Central memory CD8-positive, alpha-beta T cell (primary cell): ENCODE data around the gene SERPINA7.

ENCODE experiments used
- ATAC-seq: fragments of 150-1000 bp; cut with Tn5 transposase; replicated peaks from 2 replicates; pipeline ENCODE4 v1.10.0; 2022; ENCODE audit warnings: mild to moderate bottlenecking, moderate FRiP score, moderate number of reproducible peaks; ENCODE audit not compliant: poor library complexity, severe bottlenecking; ENCODE audit errors: extremely low read depth
- DNase-seq, 2 donors: peaks; one replicate each; pipeline ENCODE4 v3.0.0; 2021; ENCODE audit warnings: low spot score in 2 of 2
- H3K27ac Mint-ChIP-seq: one replicate; pipeline ENCODE4 v1.8.0; 2022; ENCODE audit warnings: low read depth, mild to moderate bottlenecking, moderate library complexity, mixed read lengths
- H3K27me3 Mint-ChIP-seq: one replicate; pipeline ENCODE4 v1.8.0; 2022; ENCODE audit warnings: mixed read lengths
- H3K36me3 Mint-ChIP-seq: one replicate; pipeline ENCODE4 v1.8.0; 2022; ENCODE audit warnings: mild to moderate bottlenecking, moderate library complexity, mixed read lengths; ENCODE audit not compliant: insufficient read depth
- H3K4me1 Mint-ChIP-seq: one replicate; pipeline ENCODE4 v1.8.0; 2022; ENCODE audit warnings: mixed read lengths
- H3K4me3 Mint-ChIP-seq: one replicate; pipeline ENCODE4 v1.8.0; 2022; ENCODE audit warnings: mild to moderate bottlenecking, moderate library complexity, mixed read lengths
- H3K9me3 Mint-ChIP-seq: one replicate; pipeline ENCODE4 v1.8.0; 2022; ENCODE audit warnings: mixed read lengths

The SERPINA7 gene, protein sequence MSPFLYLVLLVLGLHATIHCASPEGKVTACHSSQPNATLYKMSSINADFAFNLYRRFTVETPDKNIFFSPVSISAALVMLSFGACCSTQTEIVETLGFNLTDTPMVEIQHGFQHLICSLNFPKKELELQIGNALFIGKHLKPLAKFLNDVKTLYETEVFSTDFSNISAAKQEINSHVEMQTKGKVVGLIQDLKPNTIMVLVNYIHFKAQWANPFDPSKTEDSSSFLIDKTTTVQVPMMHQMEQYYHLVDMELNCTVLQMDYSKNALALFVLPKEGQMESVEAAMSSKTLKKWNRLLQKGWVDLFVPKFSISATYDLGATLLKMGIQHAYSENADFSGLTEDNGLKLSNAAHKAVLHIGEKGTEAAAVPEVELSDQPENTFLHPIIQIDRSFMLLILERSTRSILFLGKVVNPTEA

DNA sequence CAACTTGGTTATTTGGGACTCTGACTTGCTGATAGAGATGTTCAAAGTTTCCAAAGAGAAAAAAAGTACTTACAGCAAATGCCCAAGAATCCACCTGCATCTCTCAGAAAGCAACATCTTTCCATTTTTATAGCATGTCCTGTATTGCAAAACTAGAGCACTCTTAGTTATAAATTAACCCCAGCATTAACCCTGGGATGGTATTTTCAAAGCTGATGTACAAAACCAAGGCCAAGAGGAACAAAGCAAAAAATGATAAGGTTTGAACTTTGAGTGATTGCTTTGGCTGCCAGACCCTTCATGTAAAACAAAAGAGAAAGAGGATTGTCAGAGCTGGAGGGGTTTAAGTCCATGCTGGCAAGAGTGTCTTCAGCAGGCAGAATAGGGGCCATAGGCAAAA is at the start of gene SERPINA7:
TSS of gene SERPINA7 (minus strand) at position 103 of the 400 bp plus-strand sequence. CDS start 1,669 bp downstream, outside the sequence.
- Mint-ChIP-seq H3K4me1 (no peaks in the 10 kb centered on the region), H3K36me3 (no peaks in the 10 kb centered on the region), H3K4me3 (no peak within 1 kb of the TSS), H3K27me3 (no peaks in the 10 kb centered on the region), H3K27ac (no peak within 1 kb of the TSS), H3K9me3 (no peaks in the 10 kb centered on the region)
- ATAC-seq (no peak), DNase-seq (no peak)

DNA sequence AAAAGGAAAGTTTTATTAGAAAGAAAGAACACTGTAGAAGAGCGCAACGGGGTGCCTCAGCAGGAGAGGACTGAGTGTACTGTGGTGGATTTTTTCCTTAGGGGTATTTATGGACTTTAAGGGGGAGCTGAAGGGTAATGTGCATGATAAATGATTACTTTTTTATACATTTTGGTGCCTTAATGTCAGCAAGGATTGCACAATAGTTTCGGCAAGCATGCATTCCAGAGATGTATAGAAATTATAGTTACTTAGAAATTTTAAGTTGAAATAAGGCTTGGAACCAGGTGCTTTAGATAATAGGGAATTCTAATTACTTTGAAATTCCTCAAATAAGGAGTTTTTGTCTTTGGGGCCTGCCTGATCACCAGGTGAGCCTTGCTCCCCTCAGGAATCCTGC is 30.5 kb upstream of the SERPINA7 start:
- Mint-ChIP-seq H3K36me3 (no peaks in the 10 kb centered on the region), H3K27ac (no peak overlapping the region), H3K4me3 (no peak overlapping the region), H3K9me3 (peaks cover 3% of the 10 kb centered on the region), H3K27me3 (no peaks in the 10 kb centered on the region), H3K4me1 (no peaks in the 10 kb centered on the region)
- ATAC-seq (no peak), DNase-seq (no peak)

DNA sequence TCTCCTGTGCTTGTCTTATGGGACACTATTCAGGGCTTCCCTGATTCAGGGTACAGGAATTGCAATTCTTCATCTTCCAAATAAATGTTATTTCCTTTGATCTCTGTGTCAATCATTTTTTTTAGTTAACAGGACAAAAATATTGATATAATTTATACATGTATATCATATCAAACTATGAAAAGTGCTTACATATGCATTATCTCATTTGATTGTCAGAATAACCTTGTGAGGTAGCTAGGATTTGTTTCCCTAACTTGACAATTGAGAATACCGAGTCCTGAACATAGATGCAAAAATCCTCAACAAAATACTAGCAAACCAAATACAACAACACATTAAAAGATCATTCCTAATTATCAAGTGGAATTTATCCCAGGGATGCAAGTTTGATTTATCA is 11.5 kb upstream of the SERPINA7 start:
- Mint-ChIP-seq H3K36me3 (no peaks in the 10 kb centered on the region), H3K27me3 (no peaks in the 10 kb centered on the region), H3K9me3 (peaks cover 6% of the 10 kb centered on the region), H3K4me3 (no peak overlapping the region), H3K4me1 (no peaks in the 10 kb centered on the region), H3K27ac (no peak overlapping the region)
- no peak for ATAC-seq
- no peak for DNase-seq

DNA sequence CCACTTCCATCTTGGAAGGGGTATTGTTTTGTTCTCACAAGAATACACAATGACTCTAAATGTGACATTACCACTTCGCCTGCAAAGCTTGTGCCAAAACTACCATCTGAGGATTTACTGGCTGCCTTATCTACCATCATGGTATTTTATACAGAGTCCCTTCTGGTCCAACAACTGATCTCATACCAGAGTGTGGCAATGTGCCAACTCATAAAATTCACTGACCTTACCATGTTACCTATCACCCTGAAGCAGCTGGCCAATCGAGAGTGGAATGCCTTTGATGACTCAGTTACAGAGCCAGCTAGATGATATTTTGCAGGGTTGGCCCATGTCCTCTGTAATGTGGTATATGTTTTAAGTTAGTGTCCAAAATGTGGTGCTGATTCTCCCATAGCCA is 3.8 kb upstream of the SERPINA7 start:
- no peak overlapping the region for H3K27ac Mint-ChIP-seq
- H3K4me3 Mint-ChIP-seq, result no peak overlapping the region
- DNase-seq (no peak), ATAC-seq (no peak)
- H3K36me3 Mint-ChIP-seq, result no peaks in the 10 kb centered on the region
- H3K27me3 Mint-ChIP-seq, result no peaks in the 10 kb centered on the region
- no peaks in the 10 kb centered on the region for H3K9me3 Mint-ChIP-seq
- no peaks in the 10 kb centered on the region for H3K4me1 Mint-ChIP-seq

DNA sequence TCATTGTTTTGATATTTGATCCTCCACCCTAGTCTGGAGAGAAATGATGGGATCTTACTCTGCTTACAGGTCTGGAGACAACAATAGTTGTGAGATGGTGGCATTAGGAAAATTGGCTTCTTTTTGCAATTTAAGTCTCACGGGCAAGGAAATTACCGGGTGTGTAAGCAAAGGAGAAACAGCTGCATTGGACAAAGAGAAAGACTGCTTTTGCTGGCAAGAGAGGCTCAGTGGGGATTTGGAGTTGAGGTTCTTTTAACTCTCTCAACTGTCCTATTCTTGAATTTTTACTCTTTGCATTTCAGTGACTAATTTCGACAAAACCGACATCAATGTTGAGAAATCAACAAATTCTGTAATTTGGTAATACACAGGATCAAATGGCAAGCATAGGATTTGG is 2.3 kb upstream of the SERPINA7 start:
- ATAC-seq (no peak), DNase-seq (no peak)
- Mint-ChIP-seq H3K4me3 (no peak overlapping the region), H3K27me3 (no peaks in the 10 kb centered on the region), H3K27ac (no peak overlapping the region), H3K36me3 (no peaks in the 10 kb centered on the region), H3K9me3 (no peaks in the 10 kb centered on the region), H3K4me1 (no peaks in the 10 kb centered on the region)

DNA sequence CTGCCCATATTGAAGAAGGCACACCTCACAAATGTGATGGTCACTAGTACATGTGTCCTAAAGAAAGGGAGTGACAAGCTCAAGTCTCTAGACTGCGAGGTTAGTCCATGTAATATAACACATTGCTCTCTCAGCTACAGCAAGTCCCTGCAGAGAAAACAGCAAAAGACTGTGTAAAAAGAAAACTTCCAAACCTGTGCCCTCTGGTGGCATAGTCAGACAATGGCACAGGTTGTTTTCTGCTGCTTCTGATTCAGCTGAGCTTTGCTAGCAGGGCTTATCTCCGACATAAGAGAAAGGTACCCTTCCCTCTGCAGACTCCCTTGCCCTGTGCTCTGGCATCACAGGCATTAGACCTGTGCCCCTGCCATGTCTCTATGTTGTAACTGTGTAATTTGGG is 1.4 kb upstream of the SERPINA7 start:
- no peak overlapping the region for H3K4me3 Mint-ChIP-seq

DNA sequence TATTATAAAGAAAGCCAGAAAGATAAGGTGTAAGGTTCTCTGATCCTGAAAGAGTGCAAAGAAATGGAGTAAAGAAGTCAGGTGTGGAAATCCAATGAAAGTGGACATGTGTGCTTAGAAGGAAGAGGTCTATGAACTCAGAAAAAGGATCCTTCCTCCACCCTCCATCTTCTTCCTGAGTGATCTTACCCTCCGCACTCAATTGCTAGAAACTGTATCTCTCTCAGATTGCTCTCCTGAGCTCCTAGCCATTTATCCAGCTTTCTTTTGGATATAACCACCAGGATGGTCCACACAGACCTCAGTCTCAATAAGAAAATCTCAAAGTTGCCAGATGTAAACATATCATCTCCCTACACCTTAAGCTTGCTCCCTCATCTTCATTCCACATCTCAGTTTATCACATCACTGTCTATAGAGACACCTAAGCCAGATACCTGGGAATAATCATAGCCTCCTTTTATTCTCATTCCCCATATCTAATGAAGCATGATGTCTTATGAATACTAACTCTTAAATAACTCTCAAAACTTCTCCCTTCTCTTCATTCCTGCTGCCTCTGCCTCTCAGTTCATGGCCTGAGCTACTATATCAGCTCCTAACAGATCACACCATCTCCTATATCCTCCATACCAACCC is 573 bp downstream of the SERPINA7 start:
- no peak for ATAC-seq
- no peak for DNase-seq
- Mint-ChIP-seq H3K27ac (no peak overlapping the region), H3K36me3 (no peaks in the 10 kb centered on the region), H3K4me1 (no peaks in the 10 kb centered on the region), H3K4me3 (no peak overlapping the region), H3K27me3 (no peaks in the 10 kb centered on the region), H3K9me3 (no peaks in the 10 kb centered on the region)

More for the DNA sequence above, 1.4 kb upstream of the SERPINA7 start:
- H3K36me3 Mint-ChIP-seq, result no peaks in the 10 kb centered on the region
- no peak overlapping the region for H3K27ac Mint-ChIP-seq
- H3K9me3 Mint-ChIP-seq, result no peaks in the 10 kb centered on the region
- H3K4me1 Mint-ChIP-seq, result no peaks in the 10 kb centered on the region
- DNase-seq (no peak), ATAC-seq (no peak)
- no peaks in the 10 kb centered on the region for H3K27me3 Mint-ChIP-seq

DNA sequence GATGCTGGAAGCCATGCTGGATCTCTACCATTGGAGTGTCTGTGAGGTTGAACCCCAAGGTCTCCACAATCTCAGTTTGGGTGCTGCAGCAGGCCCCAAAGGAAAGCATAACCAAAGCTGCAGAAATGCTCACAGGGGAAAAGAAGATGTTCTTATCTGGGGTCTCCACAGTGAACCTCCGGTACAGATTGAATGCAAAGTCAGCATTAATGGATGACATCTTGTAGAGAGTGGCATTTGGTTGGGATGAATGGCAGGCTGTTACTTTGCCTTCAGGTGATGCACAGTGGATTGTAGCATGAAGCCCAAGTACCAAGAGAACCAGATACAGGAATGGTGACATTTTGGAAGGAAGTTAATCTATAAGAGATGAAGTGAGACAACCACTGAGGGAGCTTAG is 1.8 kb downstream of the SERPINA7 start:
- Mint-ChIP-seq H3K4me3 (no peak overlapping the region), H3K9me3 (no peaks in the 10 kb centered on the region), H3K27ac (no peak overlapping the region), H3K27me3 (no peaks in the 10 kb centered on the region), H3K4me1 (no peaks in the 10 kb centered on the region), H3K36me3 (no peaks in the 10 kb centered on the region)
- ATAC-seq, result no peak
- no peak for DNase-seq

DNA sequence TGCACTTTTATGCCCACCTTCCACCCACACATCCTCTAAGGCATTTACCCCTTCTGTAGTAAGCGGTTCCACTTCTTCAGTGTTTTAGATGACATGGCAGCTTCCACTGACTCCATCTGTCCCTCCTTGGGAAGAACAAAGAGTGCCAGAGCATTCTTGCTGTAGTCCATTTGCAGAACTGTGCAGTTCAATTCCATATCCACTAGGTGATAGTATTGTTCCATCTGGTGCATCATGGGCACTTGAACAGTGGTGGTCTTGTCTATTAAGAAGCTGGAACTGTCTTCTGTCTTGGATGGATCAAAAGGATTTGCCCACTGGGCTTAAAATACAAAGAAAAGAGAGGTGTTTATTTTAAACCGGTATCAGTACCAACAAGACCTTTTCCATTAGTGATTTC is 3.5 kb downstream of the SERPINA7 start:
- no peak for DNase-seq
- Mint-ChIP-seq H3K4me1 (no peaks in the 10 kb centered on the region), H3K9me3 (no peaks in the 10 kb centered on the region), H3K36me3 (no peaks in the 10 kb centered on the region), H3K27me3 (no peaks in the 10 kb centered on the region), H3K4me3 (no peak overlapping the region), H3K27ac (no peak overlapping the region)
- no peak for ATAC-seq

DNA sequence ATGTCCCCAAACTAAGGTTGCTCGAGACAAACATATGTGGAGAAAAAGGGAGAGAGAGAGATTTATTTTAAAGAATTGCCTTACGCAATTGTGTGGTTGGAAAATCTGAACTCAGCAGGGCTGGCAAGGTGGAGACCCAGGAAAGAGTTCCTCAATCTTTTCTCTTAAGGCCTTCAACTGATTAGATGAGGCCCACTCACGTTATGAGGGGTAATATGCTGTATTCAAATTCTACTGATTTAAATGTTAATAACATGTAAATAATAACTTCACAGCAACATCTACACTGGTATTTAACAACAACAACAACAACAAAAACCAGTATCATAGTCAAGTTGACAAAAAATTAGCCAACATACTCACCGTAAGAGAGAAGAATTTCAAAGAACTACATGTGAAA is 14.6 kb downstream of the SERPINA7 start:
- H3K27me3 Mint-ChIP-seq, result no peaks in the 10 kb centered on the region
- ATAC-seq, result no peak
- no peak for DNase-seq
- no peak overlapping the region for H3K4me3 Mint-ChIP-seq
- H3K9me3 Mint-ChIP-seq, result no peaks in the 10 kb centered on the region
- no peak overlapping the region for H3K27ac Mint-ChIP-seq
- H3K4me1 Mint-ChIP-seq, result no peaks in the 10 kb centered on the region
- H3K36me3 Mint-ChIP-seq, result no peaks in the 10 kb centered on the region

DNA sequence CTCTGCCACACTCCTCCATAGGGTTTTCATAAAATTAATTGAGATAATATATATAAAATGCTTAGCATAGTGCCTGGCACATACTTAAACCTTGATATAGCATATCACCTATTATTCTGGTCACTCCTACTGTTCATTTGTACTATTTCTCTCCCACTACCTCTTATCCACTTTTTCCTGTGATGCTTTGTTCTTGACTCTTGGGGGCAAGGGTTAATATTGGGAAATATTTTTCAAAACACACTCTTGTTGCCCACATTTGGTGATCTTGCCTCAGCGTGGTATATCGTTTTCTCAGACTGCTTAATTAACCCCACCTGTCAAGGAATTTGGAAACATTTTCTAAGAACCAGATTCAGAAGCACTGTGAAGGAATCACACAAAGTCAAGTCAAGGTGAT is 16.3 kb downstream of the SERPINA7 start:
- no peak for ATAC-seq
- H3K4me1 Mint-ChIP-seq, result no peaks in the 10 kb centered on the region
- no peaks in the 10 kb centered on the region for H3K36me3 Mint-ChIP-seq
- no peak for DNase-seq
- H3K9me3 Mint-ChIP-seq, result no peaks in the 10 kb centered on the region
- no peak overlapping the region for H3K27ac Mint-ChIP-seq
- no peaks in the 10 kb centered on the region for H3K27me3 Mint-ChIP-seq
- no peak overlapping the region for H3K4me3 Mint-ChIP-seq

DNA sequence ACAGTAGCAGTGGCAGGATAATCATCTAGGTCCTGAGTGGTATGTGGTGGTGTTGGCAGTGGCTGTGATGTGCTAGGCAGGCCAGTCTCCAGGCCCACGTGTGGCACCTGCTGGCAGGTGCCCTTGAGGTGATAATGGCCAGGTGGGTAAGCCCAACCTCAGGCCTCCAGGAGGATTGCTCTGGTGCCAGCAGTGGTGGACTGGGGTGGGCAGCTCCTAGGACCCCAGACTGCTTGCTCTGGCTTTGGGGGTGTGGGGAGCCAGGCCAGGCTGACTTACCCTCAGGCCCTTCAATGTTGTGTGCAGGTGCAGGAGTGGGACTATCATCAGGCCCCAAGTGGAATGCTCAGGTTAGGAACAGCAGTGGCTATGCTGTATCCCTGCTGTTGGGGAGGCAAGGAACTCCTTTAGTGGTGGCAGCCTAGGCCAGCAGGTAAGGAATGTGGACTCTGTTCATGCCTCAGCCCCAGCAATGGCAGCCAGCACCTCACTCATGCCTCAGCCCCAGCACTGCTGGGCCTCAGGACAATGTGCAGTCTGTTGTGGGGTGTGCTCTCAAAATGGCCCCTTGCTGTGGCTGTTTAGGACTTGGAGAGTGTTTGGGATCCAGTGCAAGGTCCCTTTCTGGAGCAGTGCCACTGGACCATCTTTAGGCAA is 24.3 kb downstream of the SERPINA7 start:
- Mint-ChIP-seq H3K36me3 (no peaks in the 10 kb centered on the region), H3K4me3 (no peak overlapping the region), H3K27me3 (no peaks in the 10 kb centered on the region), H3K4me1 (no peaks in the 10 kb centered on the region), H3K27ac (no peak overlapping the region), H3K9me3 (peaks cover 10% of the 10 kb centered on the region)
- DNase-seq (no peak), ATAC-seq (no peak)

DNA sequence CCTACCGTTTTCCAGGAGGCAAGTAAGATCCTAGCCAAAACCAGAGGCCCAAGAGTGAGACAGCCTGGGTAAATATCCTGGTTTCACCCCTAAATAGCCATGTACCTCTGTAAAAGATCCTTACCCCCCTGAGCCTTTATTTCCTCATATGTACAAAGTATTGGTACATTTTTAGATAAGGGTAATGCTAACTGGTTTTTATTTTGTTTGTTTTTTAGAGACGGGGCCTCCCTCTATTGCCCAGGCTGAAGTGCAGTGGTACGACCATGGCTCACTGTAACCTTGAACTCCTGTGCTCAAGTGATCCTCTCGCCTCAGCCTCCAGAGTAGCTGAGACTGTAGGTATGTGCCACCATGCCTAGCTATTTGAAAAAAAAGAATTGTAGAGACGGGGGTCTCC is 29.4 kb downstream of the SERPINA7 start:
- Mint-ChIP-seq H3K4me3 (no peak overlapping the region), H3K27ac (no peak overlapping the region), H3K9me3 (peaks cover 10% of the 10 kb centered on the region), H3K36me3 (peaks cover 1% of the 10 kb centered on the region), H3K27me3 (no peaks in the 10 kb centered on the region), H3K4me1 (no peaks in the 10 kb centered on the region)
- ATAC-seq (no peak), DNase-seq (no peak)
